Left ventricle myocardium superior (tissue), 1 donor: ENCODE measurements around the gene RAB27B. TPM values are rescaled to one million over a fixed set of nuclear protein-coding genes. Genes with fewer than 3 reads are reported as not detected.

Experiments used
- ATAC-seq: fragments of 200-7000 bp; cut with Tn5 transposase; one replicate; pipeline ENCODE4 v1.9.1; 2020; ENCODE audit warnings: mild to moderate bottlenecking, moderate library complexity
- DNase-seq: peaks from one replicate; pipeline ENCODE4 v3.0.0-alpha.2; 2020
- intact Hi-C: fragments of 100-400 bp; cut with micrococcal nuclease; formaldehyde crosslinking; loops from one replicate; pipeline ENCODE4 v1.11.0; 2022
- total RNA-seq: library from RNA; stranded (reverse); fragmentation: NEBNext Ultra II Directional; extraction: Animal tissue kit (Norgen Biotek cat#: 25700); gene quantifications from one replicate; pipeline ENCODE4 v1.2.1, GENCODE V29; 2021
- donor health status: DM: no; HTN: yes; CAD: no; lungs with severe emphysema.

RAB27B gene
- total RNA-seq, 1 donor from 2014 or later, result 0.10 TPM

DNA sequence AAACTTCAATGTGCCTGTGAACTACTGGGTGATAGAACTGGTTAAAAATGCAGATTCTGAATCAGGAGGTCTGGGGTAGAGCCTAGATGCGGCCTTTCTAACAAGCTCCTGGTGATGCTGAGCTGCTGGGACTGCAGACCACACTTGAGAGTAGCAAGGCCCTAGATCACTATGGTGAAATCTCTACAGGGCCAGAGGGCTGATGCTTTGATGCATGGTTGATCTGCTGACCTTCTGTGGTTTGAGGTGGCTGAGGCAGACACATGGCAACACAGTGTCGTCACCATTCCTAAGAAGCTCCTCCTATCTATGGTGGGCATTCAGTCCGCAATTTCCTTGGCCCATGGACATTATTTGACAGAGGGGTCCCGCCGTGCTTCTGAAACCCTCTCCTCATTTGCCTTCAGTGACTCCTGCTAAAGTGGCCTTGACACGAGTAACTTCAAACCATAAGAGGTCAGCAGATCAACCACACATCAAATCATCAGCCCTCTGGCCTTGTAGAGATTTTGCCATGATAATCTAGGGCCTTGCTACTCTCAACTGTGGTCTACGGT lies 111.2 kb downstream of the RAB27B start:
- intact Hi-C loops, result no loop called here
- no peak for ATAC-seq

DNA sequence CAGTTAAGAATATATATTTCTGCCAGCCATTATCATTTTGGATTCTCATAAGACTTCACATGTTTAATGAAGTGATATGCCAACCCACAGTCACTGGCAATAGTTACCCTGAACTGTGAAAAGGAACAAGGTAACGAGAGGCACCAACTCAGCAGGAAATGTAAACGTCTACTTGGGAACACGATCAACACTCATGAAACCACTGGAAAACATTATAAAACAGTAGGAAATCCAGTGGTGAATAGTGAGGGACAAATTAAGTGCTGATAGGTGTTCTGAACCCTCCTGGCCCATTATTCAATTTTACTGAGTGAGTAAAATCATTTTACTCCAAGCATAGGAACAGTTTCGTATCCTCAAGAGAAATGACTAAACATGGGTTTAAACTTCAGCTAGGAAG lies 113.9 kb downstream of the RAB27B start:
- ATAC-seq (no peak), DNase-seq (no peak)
- intact Hi-C loops, result no loop called here

More for the DNA sequence above, 111.2 kb downstream of the RAB27B start:
- DNase-seq, result no peak

GRCh38 chr18:54942569-54942968 lies 114.3 kb downstream of the RAB27B start:
- intact Hi-C loops, result no loop called here
- ATAC-seq (no peak), DNase-seq (no peak)

Other genes with a start within 250 kb of the RAB27B start
- gene DYNAP, start 237.2 kb upstream of the RAB27B start, total RNA-seq, result not detected
- gene CCDC68, start 131.0 kb downstream of the RAB27B start, total RNA-seq, result 3.3 TPM